ENCODE measurements around the gene ASAH2. TPM values are rescaled to one million over a fixed set of nuclear protein-coding genes. Genes with fewer than 3 reads are reported as not detected.

ASAH2 gene
- polyA plus RNA-seq (4.3 and 20.8 TPM in 2 replicates), polyA minus RNA-seq (4.1 and 5.8 TPM in 2 replicates)

DNA sequence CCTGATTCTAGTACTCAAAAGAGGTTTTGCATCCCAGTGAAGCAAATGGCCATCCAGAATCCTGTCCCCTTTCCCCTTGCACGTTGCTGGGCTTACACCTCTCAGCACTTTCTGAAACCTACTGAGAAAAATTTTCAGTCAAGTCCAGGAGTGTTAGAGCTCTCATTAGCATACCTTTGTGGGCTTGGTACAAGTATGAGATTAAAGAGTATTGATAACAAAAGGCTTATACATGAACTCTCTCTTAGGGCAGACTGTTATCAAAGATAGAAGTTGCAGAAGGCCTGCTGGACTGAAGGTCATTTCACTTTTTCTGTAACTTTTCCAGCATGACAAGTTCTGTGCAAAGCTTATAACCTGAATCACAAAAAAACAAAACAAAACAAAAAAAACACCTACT, at the start of gene ASAH2:
ASAH2 (minus strand) TSS at position 123 of the 400 bp plus-strand sequence. CDS start 2,906 bp downstream, outside the sequence.
- Histone ChIP-seq H3K27ac (ENCODE audit: low read length) (no peak within 1 kb of the TSS), H4K20me1 (ENCODE audit: insufficient read depth) (no peaks in the 10 kb centered on the region), H3F3A (ENCODE audit: insufficient read depth, low read length, poor library complexity, severe bottlenecking) (no peaks in the 10 kb centered on the region), H3K9me2 (ENCODE audit: insufficient read depth, low read length) (no peaks in the 10 kb centered on the region), H3K9me3 (ENCODE audit: low read length) (no peaks in the 10 kb centered on the region), H3K27me3 (ENCODE audit: insufficient read depth, low read depth, low read length) (no peaks in the 10 kb centered on the region), H3K4me3 (ENCODE audit: low read length) (no peak within 1 kb of the TSS), H3K4me2 (ENCODE audit: low read length) (no peak within 1 kb of the TSS), H2AFZ (ENCODE audit: low read depth, low read length) (no peak within 1 kb of the TSS), H3K9ac (ENCODE audit: low read length) (no peak within 1 kb of the TSS), H3K79me2 (replicated peaks; ENCODE audit: insufficient read depth, low read length) (no peaks in the 10 kb centered on the region), H3K36me3 (ENCODE audit: insufficient read depth, low read length) (no peaks in the 10 kb centered on the region)
- no peak for TF ChIP-seq EP300 (conservative IDR thresholded peaks at IDR 0.05; ENCODE audit: poor library complexity, severe bottlenecking)
- no peak for TF ChIP-seq EZH2 (IDR thresholded peaks at IDR 0.05; ENCODE audit: borderline replicate concordance, insufficient read depth, low read length, poor library complexity, severe bottlenecking)

DNA sequence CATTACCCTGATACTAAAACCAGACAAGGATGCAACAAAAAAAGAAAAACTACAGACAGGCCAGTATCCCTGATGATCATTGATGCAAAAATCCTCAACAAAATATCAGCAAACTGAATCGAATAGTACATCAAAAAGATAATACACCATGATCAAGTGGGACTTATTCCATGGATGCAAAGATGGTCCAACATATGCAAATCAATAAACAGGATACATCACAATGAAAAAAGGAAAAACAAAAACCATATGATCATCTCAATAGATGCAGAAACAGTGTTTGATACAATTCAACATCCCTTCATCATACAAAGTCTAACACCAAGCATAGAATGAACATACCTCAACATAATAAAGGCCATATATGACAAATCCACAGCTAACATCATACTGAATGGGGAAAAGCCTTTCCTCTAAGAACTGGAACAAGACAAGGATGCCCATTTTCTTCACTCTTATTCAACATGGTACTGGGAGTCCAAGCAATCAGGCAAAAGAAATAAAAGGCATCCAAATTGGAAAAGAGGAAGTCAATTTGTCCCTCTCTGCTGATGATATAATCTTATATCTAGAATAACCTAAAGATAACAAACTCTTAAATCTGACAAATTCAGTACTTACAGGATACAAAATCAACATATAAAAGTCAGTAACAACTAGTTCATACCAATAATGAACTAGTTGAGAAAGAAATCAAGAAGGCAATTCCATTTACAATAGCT, 48.8 kb upstream of the ASAH2 start:
- Histone ChIP-seq H3K27ac (ENCODE audit: low read length) (no peak overlapping the region), H3K9me2 (ENCODE audit: insufficient read depth, low read length) (no peaks in the 10 kb centered on the region), H3K4me2 (ENCODE audit: low read length) (no peak overlapping the region), H3K9me3 (ENCODE audit: low read length) (no peaks in the 10 kb centered on the region), H3K27me3 (ENCODE audit: insufficient read depth, low read depth, low read length) (no peaks in the 10 kb centered on the region), H3F3A (ENCODE audit: insufficient read depth, low read length, poor library complexity, severe bottlenecking) (no peaks in the 10 kb centered on the region), H2AFZ (ENCODE audit: low read depth, low read length) (no peak overlapping the region), H3K9ac (ENCODE audit: low read length) (no peak overlapping the region), H3K4me3 (ENCODE audit: low read length) (no peak overlapping the region), H3K36me3 (ENCODE audit: insufficient read depth, low read length) (no peaks in the 10 kb centered on the region), H3K79me2 (replicated peaks; ENCODE audit: insufficient read depth, low read length) (no peaks in the 10 kb centered on the region), H4K20me1 (ENCODE audit: insufficient read depth) (no peaks in the 10 kb centered on the region)
- TF ChIP-seq POLR2AphosphoS5 (IDR thresholded peaks at IDR 0.05) (no peak), SMC3 (conservative IDR thresholded peaks at IDR 0.05; ENCODE audit: poor library complexity) (no peak), MXI1 (conservative IDR thresholded peaks at IDR 0.05; ENCODE audit: poor library complexity, severe bottlenecking) (no peak), EP300 (conservative IDR thresholded peaks at IDR 0.05; ENCODE audit: poor library complexity, severe bottlenecking) (no peak), EZH2 (IDR thresholded peaks at IDR 0.05; ENCODE audit: borderline replicate concordance, insufficient read depth, low read length, poor library complexity, severe bottlenecking) (no peak), RAD21 (conservative IDR thresholded peaks at IDR 0.05) (no peak), TAF1 (IDR thresholded peaks at IDR 0.05; ENCODE audit: low read depth) (no peak)
- TF ChIP-seq, protein P1, sequence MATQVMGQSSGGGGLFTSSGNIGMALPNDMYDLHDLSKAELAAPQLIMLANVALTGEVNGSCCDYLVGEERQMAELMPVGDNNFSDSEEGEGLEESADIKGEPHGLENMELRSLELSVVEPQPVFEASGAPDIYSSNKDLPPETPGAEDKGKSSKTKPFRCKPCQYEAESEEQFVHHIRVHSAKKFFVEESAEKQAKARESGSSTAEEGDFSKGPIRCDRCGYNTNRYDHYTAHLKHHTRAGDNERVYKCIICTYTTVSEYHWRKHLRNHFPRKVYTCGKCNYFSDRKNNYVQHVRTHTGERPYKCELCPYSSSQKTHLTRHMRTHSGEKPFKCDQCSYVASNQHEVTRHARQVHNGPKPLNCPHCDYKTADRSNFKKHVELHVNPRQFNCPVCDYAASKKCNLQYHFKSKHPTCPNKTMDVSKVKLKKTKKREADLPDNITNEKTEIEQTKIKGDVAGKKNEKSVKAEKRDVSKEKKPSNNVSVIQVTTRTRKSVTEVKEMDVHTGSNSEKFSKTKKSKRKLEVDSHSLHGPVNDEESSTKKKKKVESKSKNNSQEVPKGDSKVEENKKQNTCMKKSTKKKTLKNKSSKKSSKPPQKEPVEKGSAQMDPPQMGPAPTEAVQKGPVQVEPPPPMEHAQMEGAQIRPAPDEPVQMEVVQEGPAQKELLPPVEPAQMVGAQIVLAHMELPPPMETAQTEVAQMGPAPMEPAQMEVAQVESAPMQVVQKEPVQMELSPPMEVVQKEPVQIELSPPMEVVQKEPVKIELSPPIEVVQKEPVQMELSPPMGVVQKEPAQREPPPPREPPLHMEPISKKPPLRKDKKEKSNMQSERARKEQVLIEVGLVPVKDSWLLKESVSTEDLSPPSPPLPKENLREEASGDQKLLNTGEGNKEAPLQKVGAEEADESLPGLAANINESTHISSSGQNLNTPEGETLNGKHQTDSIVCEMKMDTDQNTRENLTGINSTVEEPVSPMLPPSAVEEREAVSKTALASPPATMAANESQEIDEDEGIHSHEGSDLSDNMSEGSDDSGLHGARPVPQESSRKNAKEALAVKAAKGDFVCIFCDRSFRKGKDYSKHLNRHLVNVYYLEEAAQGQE (IDR thresholded peaks at IDR 0.05; ENCODE audit: borderline replicate concordance): no peak
- TF ChIP-seq, protein P2, sequence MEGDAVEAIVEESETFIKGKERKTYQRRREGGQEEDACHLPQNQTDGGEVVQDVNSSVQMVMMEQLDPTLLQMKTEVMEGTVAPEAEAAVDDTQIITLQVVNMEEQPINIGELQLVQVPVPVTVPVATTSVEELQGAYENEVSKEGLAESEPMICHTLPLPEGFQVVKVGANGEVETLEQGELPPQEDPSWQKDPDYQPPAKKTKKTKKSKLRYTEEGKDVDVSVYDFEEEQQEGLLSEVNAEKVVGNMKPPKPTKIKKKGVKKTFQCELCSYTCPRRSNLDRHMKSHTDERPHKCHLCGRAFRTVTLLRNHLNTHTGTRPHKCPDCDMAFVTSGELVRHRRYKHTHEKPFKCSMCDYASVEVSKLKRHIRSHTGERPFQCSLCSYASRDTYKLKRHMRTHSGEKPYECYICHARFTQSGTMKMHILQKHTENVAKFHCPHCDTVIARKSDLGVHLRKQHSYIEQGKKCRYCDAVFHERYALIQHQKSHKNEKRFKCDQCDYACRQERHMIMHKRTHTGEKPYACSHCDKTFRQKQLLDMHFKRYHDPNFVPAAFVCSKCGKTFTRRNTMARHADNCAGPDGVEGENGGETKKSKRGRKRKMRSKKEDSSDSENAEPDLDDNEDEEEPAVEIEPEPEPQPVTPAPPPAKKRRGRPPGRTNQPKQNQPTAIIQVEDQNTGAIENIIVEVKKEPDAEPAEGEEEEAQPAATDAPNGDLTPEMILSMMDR (IDR thresholded peaks at IDR 0.05; ENCODE audit: poor library complexity, severe bottlenecking): no peak

All from neural cell (in vitro differentiated cells).